ENCODE data around the gene MCF2L2.

The MCF2L2 gene

DNA sequence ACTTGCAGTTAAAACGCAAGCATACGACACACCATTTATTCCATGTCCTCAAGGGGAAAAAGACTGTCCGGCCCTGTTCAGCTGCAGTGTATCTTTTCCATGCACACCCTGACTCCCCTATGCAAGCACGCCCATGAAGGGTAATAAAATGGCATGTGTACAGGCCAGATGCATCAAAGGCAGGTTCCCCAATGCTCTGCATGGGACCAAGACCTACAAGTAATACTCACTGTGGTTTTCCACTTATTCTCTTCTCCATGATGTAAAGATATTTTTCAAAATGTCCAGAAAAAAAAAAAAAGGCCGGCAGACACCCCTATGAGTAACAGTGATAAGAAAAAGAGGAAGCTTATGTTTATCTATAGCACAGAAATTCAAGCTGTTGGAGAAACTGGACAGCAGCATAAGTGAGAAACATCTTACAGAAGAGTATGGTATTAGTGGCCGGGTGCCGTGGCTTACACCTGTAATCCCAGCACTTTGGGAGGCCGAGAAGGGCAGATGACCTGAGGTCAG is 70.8 kb downstream of the MCF2L2 start:
- peak; percentile 28 for DNase-seq

- no peak for DNase-seq
Observed at GRCh38 chr3:183356920-183357319, 71.5 kb downstream of the MCF2L2 start.

GRCh38 chr3:183354874-183355273 is 73.5 kb downstream of the MCF2L2 start:
- no peak for DNase-seq

DNA sequence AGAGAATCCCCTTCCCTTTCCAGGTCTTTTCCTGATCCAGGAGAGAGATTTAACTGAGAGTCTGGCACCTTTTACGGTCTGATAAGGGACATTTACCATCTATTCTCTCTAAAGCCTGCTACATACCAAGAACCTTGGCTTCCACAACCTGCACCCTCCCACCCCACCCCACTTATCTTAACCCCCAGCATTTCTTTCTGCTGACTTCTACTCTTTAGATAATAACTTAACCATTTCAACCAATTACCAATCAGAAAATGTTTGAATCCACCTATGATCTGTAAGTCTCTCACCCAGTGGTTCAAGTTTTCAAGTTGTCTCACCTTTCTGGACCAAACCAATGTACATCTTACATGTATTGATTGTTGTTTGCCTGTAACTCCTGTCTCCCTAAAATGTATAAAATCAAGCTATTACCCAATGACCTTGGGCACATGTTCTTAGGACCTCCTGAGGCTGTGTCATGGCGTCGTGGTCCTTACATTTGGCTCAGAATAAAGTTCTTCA is 74.0 kb downstream of the MCF2L2 start:
- DNase-seq: no peak

DNA sequence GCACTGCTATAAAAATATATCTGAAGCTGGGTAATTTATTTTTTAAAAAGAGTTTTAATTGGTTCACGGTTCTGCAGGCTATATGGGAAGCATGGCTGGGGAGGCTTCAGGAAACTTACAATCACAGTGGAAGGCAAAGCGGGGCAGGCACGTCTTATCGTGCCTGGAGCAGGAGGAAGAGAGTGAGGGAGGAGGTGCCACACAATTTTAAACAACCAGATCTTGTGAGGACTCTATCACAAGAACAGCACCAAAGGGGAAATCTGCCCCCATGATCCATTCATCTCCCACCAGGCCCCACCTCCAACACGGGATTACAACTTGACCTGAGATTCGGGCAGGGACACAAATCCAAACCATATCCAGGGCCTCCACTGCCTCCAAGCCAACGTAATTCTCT is 75.0 kb downstream of the MCF2L2 start:
- no peak for DNase-seq

- DNase-seq: no peak
Observed at GRCh38 chr3:183350164-183350563, 78.3 kb downstream of the MCF2L2 start.

- DNase-seq: no peak
Observed at GRCh38 chr3:183349421-183350157, 78.8 kb downstream of the MCF2L2 start.

DNA sequence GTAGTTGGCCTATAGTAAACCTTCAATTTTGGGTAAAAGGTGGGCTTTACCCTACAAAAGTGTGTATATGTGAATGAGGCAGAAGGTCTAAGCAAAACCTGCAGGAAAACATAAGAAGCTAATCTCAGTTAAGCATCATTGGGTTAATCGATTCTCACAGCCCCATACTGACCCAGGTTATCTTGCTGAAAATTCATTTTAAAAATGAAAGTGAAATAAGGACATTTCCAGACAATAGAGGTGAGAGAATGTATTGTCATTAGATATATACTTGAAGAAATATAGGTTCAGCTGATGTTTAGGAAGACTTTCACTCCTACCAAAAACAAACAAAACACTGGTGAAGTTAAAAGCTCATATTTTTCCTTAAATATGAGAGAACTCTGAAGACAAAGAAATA is 85.6 kb downstream of the MCF2L2 start:
- DNase-seq: no peak

GRCh38 chr3:183341545-183342288 is 86.7 kb downstream of the MCF2L2 start:
- DNase-seq: no peak

- no peak for DNase-seq
Observed at GRCh38 chr3:183340222-183340621, 88.2 kb downstream of the MCF2L2 start.

GRCh38 chr3:183339461-183340086 is 88.8 kb downstream of the MCF2L2 start:
- DNase-seq: no peak

DNA sequence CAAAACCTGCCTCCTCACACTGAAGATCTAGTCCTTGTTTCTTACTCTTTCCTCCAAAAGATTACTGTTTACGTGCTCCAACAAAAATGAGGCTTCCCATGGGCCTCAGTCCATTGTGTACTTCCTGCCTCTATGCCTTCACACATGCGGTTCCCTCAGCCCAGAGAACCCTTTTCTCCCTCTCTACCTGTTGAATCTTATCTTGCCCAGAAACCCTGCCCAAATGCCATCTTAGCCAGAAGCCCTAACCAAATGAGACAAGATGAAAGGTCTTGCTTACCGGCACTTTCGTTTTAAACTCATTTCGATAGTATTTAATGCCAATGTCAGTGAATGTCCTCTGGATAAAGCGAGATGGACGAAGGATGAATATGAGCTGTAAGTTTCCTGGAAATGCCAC is 89.9 kb downstream of the MCF2L2 start:
- no peak for DNase-seq

- no peak for DNase-seq
Observed at GRCh38 chr3:183332487-183332886, 95.9 kb downstream of the MCF2L2 start.

DNA sequence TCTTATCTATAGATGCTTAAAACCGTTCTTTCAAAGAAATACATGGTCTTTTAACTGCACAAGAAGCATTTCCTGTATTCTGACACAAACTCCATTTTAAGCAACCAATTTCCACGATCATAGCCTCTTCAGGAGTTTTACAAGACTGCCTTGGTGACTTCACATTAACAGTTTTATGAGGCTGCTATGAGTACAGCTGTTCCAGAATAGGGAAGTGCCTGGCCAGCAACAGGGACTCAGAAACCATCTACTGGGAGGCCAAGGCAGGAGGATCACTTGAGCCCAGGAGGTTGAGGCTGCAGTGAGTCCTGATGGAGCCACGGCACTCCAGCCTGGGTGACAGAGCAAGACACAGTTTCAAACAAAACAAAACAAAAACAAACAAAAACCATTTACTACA is 96.9 kb downstream of the MCF2L2 start:
- no peak for DNase-seq

DNA sequence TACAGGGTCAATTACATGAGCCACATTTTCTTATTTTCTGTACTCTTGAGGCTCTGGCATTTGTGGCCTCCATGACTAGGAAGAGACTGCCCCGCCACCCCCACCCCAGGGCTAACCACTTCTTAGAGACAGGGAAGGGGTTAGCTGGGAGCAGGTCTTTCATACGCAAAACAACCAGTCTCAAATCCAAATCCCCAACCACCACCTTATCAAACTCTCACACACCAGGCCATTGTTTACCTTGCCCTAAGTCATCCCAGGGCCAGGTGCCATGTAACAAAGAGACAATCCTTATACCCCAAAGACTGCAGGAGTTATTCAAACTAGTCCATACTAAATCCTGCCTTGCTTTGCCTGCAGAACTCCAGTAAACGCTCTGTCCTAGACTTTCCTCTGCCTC is 97.5 kb downstream of the MCF2L2 start:
- DNase-seq: no peak

DNA sequence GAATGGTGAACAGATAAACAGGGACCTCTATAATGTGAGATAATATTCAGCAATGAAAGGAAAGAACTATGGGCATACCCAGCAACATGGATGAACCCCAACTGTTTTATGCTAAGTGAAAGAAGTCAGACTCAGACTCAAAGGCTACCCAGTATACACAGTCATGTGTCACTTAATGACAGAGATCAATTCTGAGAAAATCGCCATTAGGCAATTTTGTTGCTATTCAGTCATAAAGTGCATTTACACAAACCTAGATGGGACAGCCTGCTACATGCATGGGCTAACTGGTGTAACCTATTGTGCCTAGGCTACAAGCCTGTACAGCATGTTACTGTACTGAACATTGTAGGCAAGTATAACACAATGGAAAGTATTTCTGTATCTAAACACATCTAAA is 98.9 kb downstream of the MCF2L2 start:
- DNase-seq: no peak

- peak; percentile 50 for DNase-seq
Observed at GRCh38 chr3:183328823-183329222, 99.6 kb downstream of the MCF2L2 start.

DNA sequence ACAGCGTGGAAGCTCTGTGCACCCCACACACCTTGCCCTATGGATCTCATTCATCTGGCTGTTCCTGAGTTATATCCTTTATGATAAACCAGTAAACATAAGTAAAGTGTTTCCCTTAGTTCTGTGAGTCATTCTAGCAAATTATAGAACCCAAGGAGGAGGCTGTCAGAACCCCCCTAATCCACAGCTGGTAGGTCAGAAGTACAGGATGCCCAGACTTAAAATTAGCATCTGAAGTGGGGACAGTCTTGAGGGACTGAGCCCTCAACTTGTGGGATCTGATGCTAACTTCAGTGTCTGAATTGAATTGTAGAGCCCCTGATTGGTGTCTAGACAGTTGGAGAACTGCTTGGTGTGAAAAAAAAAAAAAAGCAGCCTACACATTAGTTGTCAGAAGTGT is 100.3 kb downstream of the MCF2L2 start:
- no peak for DNase-seq

DNA sequence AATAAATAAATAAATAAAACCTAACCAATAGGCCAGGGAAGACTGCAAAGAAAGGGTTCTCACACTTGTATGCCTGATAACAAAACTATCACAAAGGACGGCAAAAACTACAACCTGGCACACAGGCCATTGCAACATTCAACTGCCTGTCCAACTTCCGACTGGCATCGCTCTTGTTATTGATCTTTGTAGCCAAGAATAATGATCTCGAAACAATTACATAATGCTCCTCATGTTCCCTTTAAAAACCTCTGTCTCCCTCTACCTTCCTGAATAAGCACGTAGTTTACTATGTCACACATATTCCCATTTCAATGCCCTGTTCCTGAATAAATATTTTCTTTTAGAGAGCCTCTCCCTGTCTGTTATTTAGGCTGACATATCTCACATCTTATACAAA is 101.1 kb downstream of the MCF2L2 start:
- no peak for DNase-seq

GRCh38 chr3:183324083-183324482 is 104.3 kb downstream of the MCF2L2 start:
- DNase-seq: no peak

- no peak for DNase-seq
Observed at GRCh38 chr3:183319371-183319770, 109.0 kb downstream of the MCF2L2 start.

- DNase-seq: no peak
Observed at GRCh38 chr3:183318877-183319276, 109.5 kb downstream of the MCF2L2 start.
